ENCODE results near the gene SEC31A.

- no peak for TF ChIP-seq GATA3 (IDR thresholded peaks at IDR 0.05; ENCODE audit: low read depth, low read length)
- no peak for TF ChIP-seq GATA2 (IDR thresholded peaks at IDR 0.05; ENCODE audit: low read depth, low read length)
Measured at GRCh38 chr4:82913305-82913704, 22.4 kb upstream of the SEC31A start.
